GM04504 (cell line): ENCODE data around the gene ACSL6.

Experiments used
- DNase-seq: peaks from one replicate; pipeline ENCODE4 v3.0.0-alpha.2; 2012; ENCODE audit warnings: low read depth

ACSL6 gene

GRCh38 chr5:132046880-132047299, 35.4 kb upstream of the ACSL6 start:
- no peak for DNase-seq

- no peak for DNase-seq
Measured at GRCh38 chr5:132044207-132044606, 32.7 kb upstream of the ACSL6 start.

GRCh38 chr5:132037353-132037752, 25.9 kb upstream of the ACSL6 start:
- DNase-seq: no peak

GRCh38 chr5:132033122-132033521, 21.7 kb upstream of the ACSL6 start:
- DNase-seq: no peak

GRCh38 chr5:132032196-132032595, 20.7 kb upstream of the ACSL6 start:
- no peak for DNase-seq

GRCh38 chr5:132030610-132031009, 19.2 kb upstream of the ACSL6 start:
- DNase-seq: no peak

DNA sequence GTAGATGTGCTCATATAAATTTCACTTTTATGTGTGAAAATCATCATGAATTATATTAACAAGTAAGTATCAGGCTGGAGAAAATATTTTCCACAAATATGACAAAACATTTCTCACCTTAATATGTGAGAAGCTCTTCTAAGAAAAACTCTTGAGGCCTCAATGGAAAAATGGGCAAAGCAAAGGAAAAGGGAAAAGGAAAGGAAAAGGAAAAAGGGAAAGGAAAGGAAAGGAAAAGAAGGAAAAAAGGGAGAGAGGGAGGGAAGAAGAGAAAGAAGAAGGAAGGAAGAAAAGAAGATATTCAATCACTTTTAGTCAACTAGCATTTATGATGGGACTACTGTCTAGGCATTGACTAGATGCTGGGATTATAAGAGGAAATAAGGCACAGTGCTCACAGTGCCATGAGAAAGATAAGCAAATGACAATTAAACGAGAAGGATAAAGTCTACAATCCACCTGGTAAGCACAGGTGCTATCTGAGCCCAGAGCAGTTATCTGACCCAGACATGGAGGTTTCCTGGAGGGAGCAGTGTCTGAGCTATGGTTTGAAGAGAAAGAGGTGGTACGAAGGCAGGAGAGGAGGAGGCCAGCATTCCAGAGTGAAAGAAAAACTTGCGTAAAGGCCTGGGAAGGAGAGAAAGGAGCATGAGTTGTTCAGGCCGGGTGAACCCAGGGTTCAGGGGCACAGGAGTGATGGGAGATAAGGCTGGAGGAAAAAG, 18.3 kb upstream of the ACSL6 start:
- no peak for DNase-seq

- no peak for DNase-seq
Measured at GRCh38 chr5:132027027-132027426, 15.6 kb upstream of the ACSL6 start.

- DNase-seq: no peak
Measured at GRCh38 chr5:132026516-132027008, 15.1 kb upstream of the ACSL6 start.

DNA sequence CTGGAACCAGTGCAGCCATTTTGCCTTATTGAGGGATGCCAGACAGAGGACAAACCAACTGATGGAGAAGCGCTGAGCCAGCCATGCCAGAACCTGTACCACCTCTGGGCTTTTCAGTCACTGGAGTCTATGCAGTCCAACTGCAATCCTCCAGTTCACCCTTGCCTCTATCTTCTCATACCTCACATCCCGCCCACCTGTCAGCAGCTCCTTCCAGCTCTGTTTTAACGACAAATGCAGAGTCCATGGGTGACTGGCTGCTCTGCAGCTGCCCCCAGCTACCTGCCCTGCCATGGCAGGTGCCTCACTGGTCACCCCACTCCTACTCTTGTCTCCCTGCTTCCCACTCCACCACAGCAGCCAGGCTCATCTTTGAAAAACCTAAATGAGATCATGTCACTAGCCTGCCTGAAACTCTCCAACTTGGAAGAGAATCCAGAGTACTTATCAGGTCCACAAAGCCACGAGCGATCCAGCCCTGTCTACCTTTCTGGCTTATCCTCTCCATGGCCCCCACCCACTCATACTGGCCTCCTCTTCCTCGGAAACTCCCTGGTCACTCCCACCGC, 14.0 kb upstream of the ACSL6 start:
- no peak for DNase-seq

- DNase-seq: no peak
Measured at GRCh38 chr5:132024789-132025402, 13.4 kb upstream of the ACSL6 start.

GRCh38 chr5:132024117-132024435, 12.6 kb upstream of the ACSL6 start:
- DNase-seq: no peak

DNA sequence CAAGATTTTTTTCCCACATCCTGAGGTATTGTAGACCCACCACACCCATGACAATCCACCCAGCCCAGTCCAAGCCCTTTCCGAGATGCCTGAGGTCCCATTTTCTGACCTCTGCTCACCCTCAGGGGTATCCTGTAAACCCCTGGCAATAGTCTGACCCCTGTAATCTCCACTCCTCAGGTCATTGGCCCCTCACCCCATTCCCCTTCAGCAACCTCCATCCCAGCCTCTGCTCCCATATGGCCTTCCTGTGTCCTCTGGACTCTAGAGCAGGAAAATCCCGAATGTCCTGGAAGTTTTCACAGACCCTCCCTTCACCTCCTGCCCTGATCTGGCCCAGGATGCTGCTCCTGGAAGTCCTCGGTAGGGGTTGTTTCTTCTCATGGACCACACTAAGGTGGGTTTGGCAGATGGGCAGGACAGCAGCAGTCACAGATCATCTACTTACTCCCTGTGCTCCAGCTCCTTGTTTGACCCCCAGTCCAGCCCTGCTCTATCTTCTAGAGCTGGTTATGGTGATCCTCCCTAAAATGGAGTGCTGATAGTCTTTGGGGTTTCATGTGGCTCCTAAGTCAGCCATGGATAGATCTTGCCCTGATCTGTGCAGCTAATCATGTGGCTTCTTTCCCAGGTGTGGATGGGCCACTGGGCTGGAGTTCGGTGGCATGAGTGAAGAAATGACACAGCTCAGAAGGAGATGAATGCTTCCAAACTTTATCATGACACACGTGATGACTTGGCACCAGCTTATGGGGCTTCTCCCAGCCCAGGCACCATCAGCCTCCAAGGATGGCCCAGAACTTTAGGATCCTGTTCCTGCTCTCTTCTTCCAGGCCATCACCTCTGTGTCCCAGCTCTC, 12.0 kb upstream of the ACSL6 start:
- DNase-seq: no peak

- DNase-seq: no peak
Measured at GRCh38 chr5:132022737-132023136, 11.3 kb upstream of the ACSL6 start.

- DNase-seq: no peak
Measured at GRCh38 chr5:132021654-132022053, 10.2 kb upstream of the ACSL6 start.

GRCh38 chr5:132020568-132021339, 9.3 kb upstream of the ACSL6 start:
- no peak for DNase-seq

GRCh38 chr5:132019857-132020555, 8.5 kb upstream of the ACSL6 start:
- DNase-seq: no peak

GRCh38 chr5:132019337-132019736, 7.9 kb upstream of the ACSL6 start:
- no peak for DNase-seq

- DNase-seq: no peak
Measured at GRCh38 chr5:132017738-132018625, 6.5 kb upstream of the ACSL6 start.

DNA sequence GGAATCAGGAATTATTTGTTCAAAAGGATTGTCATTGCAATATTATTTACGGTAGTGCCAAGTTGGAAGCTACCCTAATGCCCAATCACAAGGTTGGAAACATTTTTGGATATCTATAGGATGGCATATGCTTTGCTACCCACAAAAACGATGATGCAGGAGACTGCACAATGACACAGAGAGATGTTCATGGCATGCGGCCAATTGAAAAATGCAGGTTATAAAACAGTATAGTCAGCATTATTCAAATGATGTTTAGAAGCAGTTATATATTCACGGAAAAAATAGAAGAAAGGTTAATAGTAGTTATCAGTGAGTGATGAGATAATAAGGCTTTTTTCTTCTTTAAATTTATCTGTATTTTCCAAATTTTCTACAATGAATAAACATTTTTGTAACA, 5.9 kb upstream of the ACSL6 start:
- DNase-seq: no peak
